Trophoblast cell (in vitro differentiated cells and primary cell): ENCODE results near the gene IL9.

Source experiments
- DNase-seq, 2 donors: peaks; one replicate each; pipeline ENCODE4 v3.0.0-alpha.2; 2016
- H2AFZ ChIP-seq: 2 replicates; pipeline ENCODE4 v1.6.1; 2013; ENCODE audit warnings: low read length, moderate library complexity, mild to moderate bottlenecking; ENCODE audit not compliant: insufficient read depth, poor library complexity
- H2AK5ac ChIP-seq: 2 replicates; pipeline ENCODE4 v1.6.1; 2013; ENCODE audit warnings: mild to moderate bottlenecking, low read length
- H2BK120ac ChIP-seq: 2 replicates; pipeline ENCODE4 v1.6.1; 2013; ENCODE audit warnings: low read length, mild to moderate bottlenecking, moderate library complexity; ENCODE audit not compliant: insufficient read depth, poor library complexity
- H2BK12ac ChIP-seq: 2 replicates; pipeline ENCODE4 v1.6.1; 2013; ENCODE audit warnings: mild to moderate bottlenecking, low read length, moderate library complexity
- H2BK5ac ChIP-seq: 2 replicates; pipeline ENCODE4 v1.6.1; 2013; ENCODE audit warnings: low read length, low read depth, moderate library complexity, mild to moderate bottlenecking; ENCODE audit not compliant: poor library complexity
- H3K14ac ChIP-seq: 2 replicates; pipeline ENCODE4 v1.6.1; 2013; ENCODE audit warnings: mild to moderate bottlenecking, low read length
- H3K18ac ChIP-seq: 2 replicates; pipeline ENCODE4 v1.6.1; 2013; ENCODE audit warnings: mild to moderate bottlenecking, low read length
- H3K23ac ChIP-seq: 2 replicates; pipeline ENCODE4 v1.6.1; 2013; ENCODE audit warnings: low read length
- H3K27ac ChIP-seq: 2 replicates; pipeline ENCODE4 v1.5.1; 2013; ENCODE audit warnings: low read depth, mild to moderate bottlenecking, inconsistent platforms, low read length, moderate library complexity
- H3K27me3 ChIP-seq: 2 replicates; pipeline ENCODE4 v1.6.1; 2013; ENCODE audit warnings: inconsistent platforms, mild to moderate bottlenecking, low read length, moderate library complexity; ENCODE audit not compliant: insufficient read depth
- H3K36me3 ChIP-seq, 2 experiments: 1 replicate in 1 of 2; 2 replicates in 1 of 2; pipeline ENCODE4 v1.6.1; 2013; ENCODE audit warnings: low read length in 2 of 2, mild to moderate bottlenecking in 2 of 2, moderate library complexity in 1 of 2; ENCODE audit not compliant: insufficient read depth in 2 of 2, control insufficient read depth in 1 of 2
- H3K4ac ChIP-seq: 2 replicates; pipeline ENCODE4 v1.6.1; 2013; ENCODE audit warnings: low read depth, mild to moderate bottlenecking, low read length, moderate library complexity
- H3K4me1 ChIP-seq, 2 experiments: 1 replicate in 1 of 2; 2 replicates in 1 of 2; pipeline ENCODE4 v1.6.1; 2013; ENCODE audit warnings: low read length in 2 of 2, mild to moderate bottlenecking in 2 of 2, moderate library complexity in 1 of 2; ENCODE audit not compliant: insufficient read depth in 2 of 2, control insufficient read depth in 1 of 2
- H3K4me2 ChIP-seq: 2 replicates; pipeline ENCODE4 v1.6.1; 2013; ENCODE audit warnings: inconsistent platforms, mild to moderate bottlenecking, low read length, moderate library complexity
- H3K4me3 ChIP-seq: 2 replicates; pipeline ENCODE4 v1.5.1; 2013; ENCODE audit warnings: mild to moderate bottlenecking, low read depth, low read length, inconsistent platforms
- H3K79me1 ChIP-seq: one replicate; pipeline ENCODE4 v1.6.1; 2013; ENCODE audit warnings: low read length
- H3K79me2 ChIP-seq: 2 replicates; pipeline ENCODE4 v1.6.1; 2013; ENCODE audit warnings: low read length, mild to moderate bottlenecking; ENCODE audit not compliant: control insufficient read depth, insufficient read depth, poor library complexity
- H3K9ac ChIP-seq: 2 replicates; pipeline ENCODE4 v1.6.1; 2013; ENCODE audit warnings: mild to moderate bottlenecking, low read length
- H3K9me3 ChIP-seq: 2 replicates; pipeline ENCODE4 v1.6.1; 2013; ENCODE audit warnings: low read depth, mild to moderate bottlenecking, control low read depth, inconsistent platforms, low read length; ENCODE audit not compliant: insufficient read depth
- H4K12ac ChIP-seq: 2 replicates; pipeline ENCODE4 v1.6.1; 2013; ENCODE audit warnings: low read depth, mild to moderate bottlenecking, low read length, moderate library complexity
- H4K8ac ChIP-seq: 2 replicates; pipeline ENCODE4 v1.6.1; 2013; ENCODE audit warnings: low read depth, mild to moderate bottlenecking, low read length, moderate library complexity
- H4K91ac ChIP-seq: one replicate; pipeline ENCODE4 v1.6.1; 2013; ENCODE audit warnings: low read depth, mild to moderate bottlenecking, low read length, moderate library complexity
- WGBS: extraction: QIAGEN DNeasy Blood & Tissue Kit; methylation state at CpG from one replicate; pipeline ENCODE4 v1.1.7; 2013; ENCODE audit warnings: missing lambda C conversion rate; ENCODE audit not compliant: insufficient read length, insufficient coverage; ENCODE audit errors: extremely low coverage; 5-methylcytosine and 5-hydroxymethylcytosine counted together

The IL9 gene

DNA sequence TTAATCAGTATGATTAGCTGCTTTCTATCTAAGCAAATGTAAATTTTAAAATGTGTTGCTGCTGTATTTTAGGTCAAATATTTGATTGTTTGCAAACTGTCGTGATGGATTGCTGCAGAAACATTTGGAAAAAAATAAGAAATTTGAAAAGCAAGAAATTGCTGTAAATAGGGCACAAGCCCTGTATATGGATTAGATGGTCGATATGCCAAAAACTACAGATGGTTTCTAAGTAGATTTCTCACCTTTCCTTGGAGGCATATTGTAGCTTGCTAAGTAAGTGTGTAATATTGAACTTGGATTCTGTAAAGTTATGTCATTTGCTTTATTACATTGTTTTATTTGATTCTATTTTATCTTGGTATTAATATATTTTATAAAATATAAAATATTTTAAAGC is 46.1 kb upstream of the IL9 start:
- DNase-seq = no peak

DNA sequence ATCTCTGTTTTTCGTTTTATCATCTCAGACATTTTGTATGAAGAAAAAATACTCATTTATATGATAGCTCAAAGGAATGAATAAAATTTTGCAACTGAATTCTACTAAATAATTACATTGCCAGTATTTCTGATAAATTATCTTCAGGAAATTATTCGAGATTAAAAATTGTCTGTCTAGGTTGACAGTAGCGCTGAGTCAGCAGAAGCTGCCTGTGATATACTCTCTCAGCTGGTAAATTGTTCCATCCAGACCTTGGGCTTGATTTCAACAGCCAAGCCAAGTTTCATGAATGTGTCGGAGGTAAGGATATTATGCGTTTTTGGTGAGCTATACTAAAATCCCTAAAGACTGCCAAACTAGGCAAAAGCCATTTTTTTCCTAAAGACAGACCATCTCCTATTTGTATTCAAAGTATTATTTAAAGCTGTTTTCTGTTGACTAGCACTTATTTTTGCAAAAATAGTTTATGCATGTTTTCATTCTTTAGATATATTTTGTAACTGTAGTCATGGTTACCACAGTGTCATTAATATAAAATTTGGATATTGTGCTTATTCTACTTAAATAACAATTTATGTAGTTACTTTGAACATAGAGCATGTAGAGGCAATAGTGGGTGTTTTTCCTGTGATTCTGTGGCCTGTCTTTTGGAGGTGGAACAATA is 41.7 kb upstream of the IL9 start:
- H3K9me3 ChIP-seq = no peaks in the 10 kb centered on the region
- no peak overlapping the region for H3K4me2 ChIP-seq
- no peak overlapping the region for H2AFZ ChIP-seq
- no peak overlapping the region for H3K23ac ChIP-seq
- peaks cover 3 to 4% of the 10 kb centered on the region in 2 experiments for H3K36me3 ChIP-seq
- H4K12ac ChIP-seq = no peak overlapping the region
- H2AK5ac ChIP-seq = no peak overlapping the region
- no peak overlapping the region for H3K27ac ChIP-seq
- no peak overlapping the region for H3K18ac ChIP-seq
- H3K79me2 ChIP-seq = no peaks in the 10 kb centered on the region
- no peak overlapping the region for H2BK120ac ChIP-seq
- no peaks in the 10 kb centered on the region for H3K79me1 ChIP-seq
- H4K8ac ChIP-seq = no peak overlapping the region
- no peaks in the 10 kb centered on the region for H3K4me1 ChIP-seq
- no peak overlapping the region for H3K14ac ChIP-seq
- H3K27me3 ChIP-seq = no peaks in the 10 kb centered on the region
- no peak overlapping the region for H3K4ac ChIP-seq
- H3K4me3 ChIP-seq = no peak overlapping the region
- DNase-seq = no peak
- no peak overlapping the region for H2BK12ac ChIP-seq
- no CpG with 5 or more reads among the region's 5 CpGs for WGBS
- H4K91ac ChIP-seq = no peak overlapping the region
- no peak overlapping the region for H3K9ac ChIP-seq
- H2BK5ac ChIP-seq = no peak overlapping the region

More for the DNA sequence above, 46.1 kb upstream of the IL9 start:
- no peak overlapping the region for H3K4ac ChIP-seq
- H3K9ac ChIP-seq = no peak overlapping the region
- H2BK120ac ChIP-seq = no peak overlapping the region
- H3K4me3 ChIP-seq = no peak overlapping the region
- H3K14ac ChIP-seq = no peak overlapping the region
- H3K27me3 ChIP-seq = no peaks in the 10 kb centered on the region
- H3K27ac ChIP-seq = no peak overlapping the region
- H2BK12ac ChIP-seq = no peak overlapping the region
- no peaks in the 10 kb centered on the region for H3K79me1 ChIP-seq
- no CpG with 5 or more reads among the region's 2 CpGs for WGBS
- H2AK5ac ChIP-seq = no peak overlapping the region
- peaks cover 3 to 4% of the 10 kb centered on the region in 2 experiments for H3K36me3 ChIP-seq
- H3K9me3 ChIP-seq = no peaks in the 10 kb centered on the region
- no peak overlapping the region for H3K4me2 ChIP-seq
- no peaks in the 10 kb centered on the region for H3K79me2 ChIP-seq
- H3K23ac ChIP-seq = no peak overlapping the region
- no peak overlapping the region for H4K91ac ChIP-seq
- no peak overlapping the region for H2BK5ac ChIP-seq
- no peak overlapping the region for H4K12ac ChIP-seq
- H2AFZ ChIP-seq = no peak overlapping the region
- H3K4me1 ChIP-seq = no peaks in the 10 kb centered on the region
- H3K18ac ChIP-seq = no peak overlapping the region
- H4K8ac ChIP-seq = no peak overlapping the region

DNA sequence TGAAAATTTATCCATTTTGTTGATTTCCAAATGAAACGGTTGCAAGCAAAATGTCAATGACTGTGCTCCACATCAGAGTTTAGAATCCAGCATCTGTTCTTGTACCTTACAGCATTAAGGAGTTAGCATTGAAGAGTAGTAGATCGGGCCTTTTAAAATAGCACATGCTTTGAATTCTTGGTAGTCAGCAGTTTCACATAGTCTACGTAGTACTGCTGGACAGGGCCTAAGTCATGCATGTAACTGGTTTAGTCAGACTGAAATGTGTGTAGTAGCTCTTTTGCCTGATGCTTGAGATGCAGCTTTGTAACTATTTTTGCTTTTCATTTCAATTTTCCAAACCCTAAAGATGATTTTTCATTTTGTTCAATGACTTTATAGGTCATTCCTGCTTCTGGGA is 39.3 kb upstream of the IL9 start:
- peak in 1 of 2 donors; percentile 64 for DNase-seq
- Histone ChIP-seq H2BK120ac (no peak overlapping the region), H3K79me1 (peaks cover 3% of the 10 kb centered on the region), H3K4me3 (no peak overlapping the region), H3K9ac (no peak overlapping the region), H3K27me3 (peaks cover 12% of the 10 kb centered on the region), H3K14ac (no peak overlapping the region), H4K91ac (no peak overlapping the region), H2AFZ (no peak overlapping the region), H2BK5ac (no peak overlapping the region), H2BK12ac (no peak overlapping the region), H2AK5ac (no peak overlapping the region), H3K4me1 (peaks cover 0 to 4% of the 10 kb centered on the region in 2 experiments), H3K27ac (no peak overlapping the region), H3K18ac (no peak overlapping the region), H4K12ac (no peak overlapping the region), H4K8ac (no peak overlapping the region), H3K9me3 (no peaks in the 10 kb centered on the region), H3K23ac (no peak overlapping the region), H3K4ac (no peak overlapping the region), H3K79me2 (no peaks in the 10 kb centered on the region), H3K36me3 (peaks cover 3 to 4% of the 10 kb centered on the region in 2 experiments), H3K4me2 (no peak overlapping the region)
- WGBS = no CpG with 5 or more reads among the region's 3 CpGs

DNA sequence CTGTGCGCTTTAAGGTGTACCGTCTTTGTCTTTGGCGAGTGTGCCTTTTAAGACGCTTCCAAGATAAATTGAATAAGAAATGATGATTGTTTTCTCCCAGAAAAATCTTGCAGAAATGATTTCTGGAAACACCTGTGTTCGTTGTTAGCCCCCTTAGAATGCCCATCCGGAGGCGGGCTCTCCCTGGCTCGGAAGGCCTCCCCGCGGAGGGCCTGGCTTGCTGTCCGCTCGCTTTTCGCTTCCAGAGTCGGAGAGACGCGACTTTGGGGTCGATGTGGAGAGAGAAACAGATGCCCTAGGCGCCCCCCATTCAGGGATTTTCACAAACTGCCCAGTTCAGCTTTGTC is 35.3 kb upstream of the IL9 start:
- Histone ChIP-seq H3K9ac (peak overlapping the region; percentile 31), H3K4me1 (peaks cover 0 to 8% of the 10 kb centered on the region in 2 experiments), H4K91ac (no peak overlapping the region), H2BK120ac (no peak overlapping the region), H3K79me2 (no peaks in the 10 kb centered on the region), H3K79me1 (peaks cover 3% of the 10 kb centered on the region), H2AK5ac (no peak overlapping the region), H3K27ac (no peak overlapping the region), H3K4ac (no peak overlapping the region), H2BK12ac (no peak overlapping the region), H3K36me3 (no peaks in the 10 kb centered on the region), H2AFZ (no peak overlapping the region), H3K23ac (no peak overlapping the region), H3K9me3 (no peaks in the 10 kb centered on the region), H3K14ac (no peak overlapping the region), H3K4me3 (peak overlapping the region; percentile 83), H2BK5ac (no peak overlapping the region), H3K18ac (no peak overlapping the region), H4K8ac (no peak overlapping the region), H3K4me2 (peak overlapping the region; percentile 61), H4K12ac (no peak overlapping the region), H3K27me3 (peaks cover 14% of the 10 kb centered on the region)
- no CpG with 5 or more reads among the region's 18 CpGs for WGBS
- no peak for DNase-seq
